DND-41 (cell line): ENCODE measurements around the gene TPM1.

Experiments used
- ATAC-seq: fragments of 200-7000 bp; cut with Tn5 transposase; 3 replicates; pipeline ENCODE4 v1.9.1; 2021; ENCODE audit warnings: low read depth; ENCODE audit not compliant: insufficient read depth
- DNase-seq: peaks from one replicate; pipeline ENCODE4 v3.0.0-alpha.2; 2020
- H2AFZ ChIP-seq: 2 replicates; pipeline ENCODE4 v1.6.0; 2012; ENCODE audit warnings: low read depth, low read length
- H3K27ac ChIP-seq: 2 replicates; pipeline ENCODE4 v1.5.1; 2012; ENCODE audit warnings: low read length, inconsistent platforms
- H3K27me3 ChIP-seq: fragments of 200-600 bp; sonication (generic); 2 replicates; pipeline ENCODE4 v1.6.0; 2012; ENCODE audit warnings: low read length, mild to moderate bottlenecking, inconsistent platforms; ENCODE audit not compliant: insufficient read depth, poor library complexity
- H3K36me3 ChIP-seq: 2 replicates; pipeline ENCODE4 v1.5.1; 2012; ENCODE audit warnings: low read length, inconsistent platforms; ENCODE audit not compliant: insufficient read depth
- H3K4me1 ChIP-seq: 2 replicates; pipeline ENCODE4 v1.5.1; 2012; ENCODE audit warnings: mild to moderate bottlenecking, low read length; ENCODE audit not compliant: insufficient read depth
- H3K4me2 ChIP-seq: 2 replicates; pipeline ENCODE4 v1.6.0; 2012; ENCODE audit warnings: mild to moderate bottlenecking, moderate library complexity, low read length, inconsistent platforms; ENCODE audit not compliant: insufficient read depth
- H3K4me3 ChIP-seq, 2 experiments: fragments of 200-600 bp in 1 of 2; shearing (Covaris generic) in 1 of 2; 2 replicates each; pipeline ENCODE4 v1.5.1; 2012 to 2016; ENCODE audit warnings: inconsistent platforms in 2 of 2, low read length in 2 of 2, mild to moderate bottlenecking in 2 of 2, low read depth in 1 of 2, moderate library complexity in 1 of 2
- H3K79me2 ChIP-seq: 2 replicates; pipeline ENCODE4 v1.6.0; 2012; ENCODE audit warnings: low read length, inconsistent platforms; ENCODE audit not compliant: insufficient read depth
- H3K9ac ChIP-seq: 2 replicates; pipeline ENCODE4 v1.6.0; 2012; ENCODE audit warnings: low read depth, mild to moderate bottlenecking, inconsistent platforms, low read length, moderate library complexity
- H3K9me3 ChIP-seq: 2 replicates; pipeline ENCODE4 v1.5.1; 2012; ENCODE audit warnings: low read length, moderate library complexity, mild to moderate bottlenecking, inconsistent platforms; ENCODE audit not compliant: insufficient read depth, severe bottlenecking
- H4K20me1 ChIP-seq: 2 replicates; pipeline ENCODE4 v1.6.0; 2012; ENCODE audit warnings: low read length; ENCODE audit not compliant: insufficient read depth
- CTCF ChIP-seq: IDR thresholded peaks from 2 replicates; pipeline ENCODE4 v1.5.1; 2012; ENCODE audit warnings: borderline replicate concordance, low read length, moderate library complexity, mild to moderate bottlenecking; ENCODE audit not compliant: poor library complexity, severe bottlenecking; ENCODE audit errors: extremely low read depth
- EZH2 ChIP-seq: IDR thresholded peaks from 3 replicates; pipeline ENCODE4 v1.6.1; 2012; ENCODE audit warnings: borderline replicate concordance, low read depth, mild to moderate bottlenecking, moderate library complexity, low read length, inconsistent platforms; ENCODE audit not compliant: severe bottlenecking

TPM1 gene

GRCh38 chr15:63091679-63092446 is 49.3 kb downstream of the TPM1 start:
- H4K20me1 ChIP-seq, result no peaks in the 10 kb centered on the region; the same call in 1 of the 2 replicates
- H3K4me3 ChIP-seq, result no peak overlapping the region
- H3K9me3 ChIP-seq, result no peaks in the 10 kb centered on the region
- H3K79me2 ChIP-seq, result no peaks in the 10 kb centered on the region
- no peak overlapping the region for H3K9ac ChIP-seq
- no peak overlapping the region for H3K4me2 ChIP-seq
- DNase-seq (no peak), ATAC-seq (no peak)
- no peak overlapping the region for H2AFZ ChIP-seq
- H3K27me3 ChIP-seq, result no peaks in the 10 kb centered on the region
- H3K4me1 ChIP-seq, result peaks cover 9% of the 10 kb centered on the region
- TF ChIP-seq EZH2 (no peak), CTCF (no peak)
- no peak overlapping the region for H3K27ac ChIP-seq
- no peaks in the 10 kb centered on the region for H3K36me3 ChIP-seq

- no peak overlapping the region for H3K4me2 ChIP-seq
- H4K20me1 ChIP-seq, result no peaks in the 10 kb centered on the region; the same call in 1 of the 2 replicates
- no peak for TF ChIP-seq EZH2
- TF ChIP-seq CTCF, result peak; percentile 88
- H3K9ac ChIP-seq, result no peak overlapping the region
- H3K27ac ChIP-seq, result no peak overlapping the region
- H3K36me3 ChIP-seq, result no peaks in the 10 kb centered on the region
- peak; percentile 95 for ATAC-seq
- no peaks in the 10 kb centered on the region for H3K79me2 ChIP-seq
- no peak overlapping the region for H2AFZ ChIP-seq
- H3K4me1 ChIP-seq, result peaks cover 9% of the 10 kb centered on the region
- no peaks in the 10 kb centered on the region for H3K9me3 ChIP-seq
- no peaks in the 10 kb centered on the region for H3K27me3 ChIP-seq
- DNase-seq, result peak; percentile 73
- H3K4me3 ChIP-seq, result no peak overlapping the region
These were observed 51.1 kb downstream of the TPM1 start for GRCh38 chr15:63093486-63094205.

GRCh38 chr15:63094495-63094931 is 52.0 kb downstream of the TPM1 start:
- H3K79me2 ChIP-seq, result no peaks in the 10 kb centered on the region
- ATAC-seq (no peak), DNase-seq (no peak)
- no peak for TF ChIP-seq CTCF
- no peak for TF ChIP-seq EZH2
- H3K4me3 ChIP-seq, result no peak overlapping the region
- no peak overlapping the region for H2AFZ ChIP-seq
- no peak overlapping the region for H3K27ac ChIP-seq
- no peaks in the 10 kb centered on the region for H3K27me3 ChIP-seq
- H3K4me1 ChIP-seq, result peaks cover 2% of the 10 kb centered on the region; the same call in 1 of the 2 replicates
- H3K36me3 ChIP-seq, result no peaks in the 10 kb centered on the region
- H4K20me1 ChIP-seq, result no peaks in the 10 kb centered on the region
- H3K9ac ChIP-seq, result no peak overlapping the region
- H3K4me2 ChIP-seq, result no peak overlapping the region
- H3K9me3 ChIP-seq, result no peaks in the 10 kb centered on the region
